ENCODE results near the gene NT5M.
"Not testable (repeated sequence)": the region's sequence is repeated elsewhere in the genome, so short reads cannot be mapped to it uniquely, and the experiment has no call there.

Gene NT5M

DNA sequence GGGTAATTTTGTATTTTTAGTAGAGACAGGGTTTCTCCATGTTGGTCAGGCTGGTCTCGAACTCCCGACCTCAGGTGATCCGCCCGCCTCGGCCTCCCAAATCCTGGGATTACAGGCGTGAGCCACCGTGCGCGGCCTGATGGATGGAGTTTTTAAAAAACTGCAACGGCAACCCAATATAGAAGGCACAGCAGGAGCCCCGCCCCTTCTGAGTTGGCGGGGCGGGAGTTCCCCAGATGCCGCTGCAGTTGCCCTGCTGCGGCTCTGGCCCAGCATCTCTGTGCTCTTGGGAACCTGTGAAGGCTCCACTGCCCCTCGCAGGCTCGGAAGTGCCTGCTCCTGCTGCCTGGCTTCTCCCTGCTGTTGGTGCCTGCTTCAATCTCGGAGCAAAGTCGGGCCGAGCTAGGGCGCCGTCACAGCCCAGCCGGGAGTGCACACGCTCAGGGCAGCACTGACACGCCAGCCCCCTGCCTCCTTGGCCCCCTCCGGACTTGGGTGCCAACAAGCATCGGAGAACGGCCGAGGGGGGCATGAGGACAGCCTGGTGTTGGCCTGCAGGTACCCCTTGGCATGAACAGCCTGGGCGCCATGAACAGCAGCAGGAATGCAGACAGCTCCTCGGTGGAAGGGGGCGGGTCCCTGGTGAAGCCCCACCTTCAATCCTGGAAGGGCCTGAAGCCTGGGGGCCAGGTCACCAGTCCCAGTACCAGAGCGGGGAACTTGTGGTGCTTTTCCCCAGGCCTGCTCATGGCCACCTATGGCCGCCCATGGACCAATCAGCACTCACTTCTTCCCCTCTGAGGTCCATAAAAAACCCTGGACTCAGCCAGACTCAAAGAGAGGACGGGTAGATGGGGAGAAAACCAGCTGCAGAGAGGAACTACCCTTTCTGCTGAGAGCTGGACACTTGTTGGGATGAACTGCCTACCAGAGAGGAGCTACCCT lies 2.3 kb upstream of the NT5M start:
- H3K27ac ChIP-seq (ENCODE audit: low read depth, low read length), result no peak overlapping the region
- H3K9ac ChIP-seq (ENCODE audit: low read length in 5 of 5), result peak overlapping the region in 2 of 5 donors; percentile 44 to 59
- peaks cover 0 to 33% (median 16%) of the 10 kb centered on the region in 5 donors for H3K4me1 ChIP-seq (ENCODE audit: control insufficient read depth in 5 of 5, insufficient read depth in 5 of 5, low read length in 5 of 5)
- no peaks in the 10 kb centered on the region for H3K9me3 ChIP-seq (ENCODE audit: control insufficient read depth in 5 of 5, low read length in 5 of 5)
- peak overlapping the region; percentile 29 to 68 (median 51) for H3K4me3 ChIP-seq (ENCODE audit: low read depth in 1 of 5, low read length in 5 of 5)
- no peaks in the 10 kb centered on the region for H3K36me3 ChIP-seq (ENCODE audit: control insufficient read depth in 5 of 5, insufficient read depth in 5 of 5, low read length in 5 of 5)
- H3K27me3 ChIP-seq (ENCODE audit: control insufficient read depth in 5 of 5, insufficient read depth in 4 of 5, low read length in 5 of 5), result no peaks in the 10 kb centered on the region

GRCh38 chr17:17301659-17302058 lies 1.5 kb upstream of the NT5M start:
- not testable (repeated sequence) for H3K36me3 ChIP-seq (ENCODE audit: control insufficient read depth in 5 of 5, insufficient read depth in 5 of 5, low read length in 5 of 5); H3K9me3 ChIP-seq (ENCODE audit: control insufficient read depth in 5 of 5, low read length in 5 of 5); H3K27ac ChIP-seq (ENCODE audit: low read depth, low read length); H3K27me3 ChIP-seq (ENCODE audit: control insufficient read depth in 5 of 5, insufficient read depth in 4 of 5, low read length in 5 of 5); H3K4me3 ChIP-seq (ENCODE audit: low read depth in 1 of 5, low read length in 5 of 5); H3K9ac ChIP-seq (ENCODE audit: low read length in 5 of 5)
- H3K4me1 ChIP-seq (ENCODE audit: control insufficient read depth in 5 of 5, insufficient read depth in 5 of 5, low read length in 5 of 5), result peaks cover 0 to 33% (median 16%) of the 10 kb centered on the region in 5 donors

GRCh38 chr17:17303847-17304490 lies 796 bp downstream of the NT5M start:
- H3K27me3 ChIP-seq (ENCODE audit: control insufficient read depth in 5 of 5, insufficient read depth in 4 of 5, low read length in 5 of 5), result no peaks in the 10 kb centered on the region
- H3K36me3 ChIP-seq (ENCODE audit: control insufficient read depth in 5 of 5, insufficient read depth in 5 of 5, low read length in 5 of 5), result no peaks in the 10 kb centered on the region
- H3K27ac ChIP-seq (ENCODE audit: low read depth, low read length), result no peak overlapping the region
- H3K9ac ChIP-seq (ENCODE audit: low read length in 5 of 5), result peak overlapping the region in 3 of 5 donors; percentile 40 to 62 (median 61)
- no peaks in the 10 kb centered on the region for H3K9me3 ChIP-seq (ENCODE audit: control insufficient read depth in 5 of 5, low read length in 5 of 5)
- H3K4me3 ChIP-seq (ENCODE audit: low read depth in 1 of 5, low read length in 5 of 5), result peak overlapping the region in 4 of 5 donors; percentile 63 to 65 (median 64)
- peaks cover 0 to 33% (median 16%) of the 10 kb centered on the region in 5 donors for H3K4me1 ChIP-seq (ENCODE audit: control insufficient read depth in 5 of 5, insufficient read depth in 5 of 5, low read length in 5 of 5)

- H3K9ac ChIP-seq (ENCODE audit: low read length in 5 of 5), result no peak overlapping the region
These were observed 1.4 kb downstream of the NT5M start for GRCh38 chr17:17304521-17304985.

DNA sequence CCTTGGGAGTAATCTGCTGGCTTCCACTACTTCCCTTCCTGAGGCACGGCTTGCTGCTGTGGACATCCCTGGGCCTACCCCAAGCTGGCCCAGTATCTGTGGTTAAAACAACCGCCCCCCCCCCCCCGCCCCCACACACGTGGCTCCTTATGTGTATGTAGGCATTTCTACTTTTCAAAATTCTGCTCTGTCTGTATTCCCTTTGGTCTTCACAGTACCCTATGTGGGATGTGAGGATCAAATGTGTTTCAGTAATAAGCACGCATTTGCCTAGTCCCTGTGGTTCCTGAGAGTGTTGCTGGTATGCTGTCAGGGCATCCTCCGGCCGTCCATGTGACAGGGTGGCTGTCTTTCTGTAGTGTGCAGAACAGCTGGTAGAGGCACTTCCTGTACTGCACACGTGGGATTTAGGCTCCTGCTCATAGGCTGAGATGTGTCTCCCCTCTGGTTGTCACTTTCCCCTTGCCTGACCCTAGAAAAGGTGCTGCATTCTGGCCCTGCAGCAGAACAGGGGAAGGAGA lies 2.2 kb downstream of the NT5M start:
- Histone ChIP-seq H3K27ac (ENCODE audit: low read depth, low read length) (no peak overlapping the region), H3K36me3 (ENCODE audit: control insufficient read depth in 5 of 5, insufficient read depth in 5 of 5, low read length in 5 of 5) (no peaks in the 10 kb centered on the region), H3K9ac (ENCODE audit: low read length in 5 of 5) (no peak overlapping the region), H3K4me3 (ENCODE audit: low read depth in 1 of 5, low read length in 5 of 5) (no peak overlapping the region), H3K27me3 (ENCODE audit: control insufficient read depth in 5 of 5, insufficient read depth in 4 of 5, low read length in 5 of 5) (no peaks in the 10 kb centered on the region), H3K4me1 (ENCODE audit: control insufficient read depth in 5 of 5, insufficient read depth in 5 of 5, low read length in 5 of 5) (peaks cover 0 to 32% (median 16%) of the 10 kb centered on the region in 5 donors), H3K9me3 (ENCODE audit: control insufficient read depth in 5 of 5, low read length in 5 of 5) (no peaks in the 10 kb centered on the region)

More at GRCh38 chr17:17304521-17304985, 1.4 kb downstream of the NT5M start:
- Histone ChIP-seq H3K4me3 (ENCODE audit: low read depth in 1 of 5, low read length in 5 of 5) (no peak overlapping the region), H3K27ac (ENCODE audit: low read depth, low read length) (no peak overlapping the region), H3K9me3 (ENCODE audit: control insufficient read depth in 5 of 5, low read length in 5 of 5) (no peaks in the 10 kb centered on the region), H3K27me3 (ENCODE audit: control insufficient read depth in 5 of 5, insufficient read depth in 4 of 5, low read length in 5 of 5) (no peaks in the 10 kb centered on the region), H3K36me3 (ENCODE audit: control insufficient read depth in 5 of 5, insufficient read depth in 5 of 5, low read length in 5 of 5) (no peaks in the 10 kb centered on the region), H3K4me1 (ENCODE audit: control insufficient read depth in 5 of 5, insufficient read depth in 5 of 5, low read length in 5 of 5) (peaks cover 0 to 33% (median 16%) of the 10 kb centered on the region in 5 donors)

GRCh38 chr17:17309356-17309755 lies 6.2 kb downstream of the NT5M start:
- Histone ChIP-seq H3K4me1 (ENCODE audit: control insufficient read depth in 5 of 5, insufficient read depth in 5 of 5, low read length in 5 of 5) (peaks cover 0 to 10% (median 0%) of the 10 kb centered on the region in 5 donors), H3K36me3 (ENCODE audit: control insufficient read depth in 5 of 5, insufficient read depth in 5 of 5, low read length in 5 of 5) (no peaks in the 10 kb centered on the region), H3K9me3 (ENCODE audit: control insufficient read depth in 5 of 5, low read length in 5 of 5) (no peaks in the 10 kb centered on the region), H3K9ac (ENCODE audit: low read length in 5 of 5) (no peak overlapping the region), H3K27ac (ENCODE audit: low read depth, low read length) (no peak overlapping the region), H3K27me3 (ENCODE audit: control insufficient read depth in 5 of 5, insufficient read depth in 4 of 5, low read length in 5 of 5) (no peaks in the 10 kb centered on the region), H3K4me3 (ENCODE audit: low read depth in 1 of 5, low read length in 5 of 5) (no peak overlapping the region)

GRCh38 chr17:17313350-17313991 lies 10.3 kb downstream of the NT5M start:
- no peaks in the 10 kb centered on the region for H3K4me1 ChIP-seq (ENCODE audit: control insufficient read depth in 5 of 5, insufficient read depth in 5 of 5, low read length in 5 of 5)
- H3K36me3 ChIP-seq (ENCODE audit: control insufficient read depth in 5 of 5, insufficient read depth in 5 of 5, low read length in 5 of 5), result no peaks in the 10 kb centered on the region
- no peaks in the 10 kb centered on the region for H3K9me3 ChIP-seq (ENCODE audit: control insufficient read depth in 5 of 5, low read length in 5 of 5)
- no peaks in the 10 kb centered on the region for H3K27me3 ChIP-seq (ENCODE audit: control insufficient read depth in 5 of 5, insufficient read depth in 4 of 5, low read length in 5 of 5)
- H3K27ac ChIP-seq (ENCODE audit: low read depth, low read length), result no peak overlapping the region
- H3K9ac ChIP-seq (ENCODE audit: low read length in 5 of 5), result no peak overlapping the region
- no peak overlapping the region for H3K4me3 ChIP-seq (ENCODE audit: low read depth in 1 of 5, low read length in 5 of 5)

DNA sequence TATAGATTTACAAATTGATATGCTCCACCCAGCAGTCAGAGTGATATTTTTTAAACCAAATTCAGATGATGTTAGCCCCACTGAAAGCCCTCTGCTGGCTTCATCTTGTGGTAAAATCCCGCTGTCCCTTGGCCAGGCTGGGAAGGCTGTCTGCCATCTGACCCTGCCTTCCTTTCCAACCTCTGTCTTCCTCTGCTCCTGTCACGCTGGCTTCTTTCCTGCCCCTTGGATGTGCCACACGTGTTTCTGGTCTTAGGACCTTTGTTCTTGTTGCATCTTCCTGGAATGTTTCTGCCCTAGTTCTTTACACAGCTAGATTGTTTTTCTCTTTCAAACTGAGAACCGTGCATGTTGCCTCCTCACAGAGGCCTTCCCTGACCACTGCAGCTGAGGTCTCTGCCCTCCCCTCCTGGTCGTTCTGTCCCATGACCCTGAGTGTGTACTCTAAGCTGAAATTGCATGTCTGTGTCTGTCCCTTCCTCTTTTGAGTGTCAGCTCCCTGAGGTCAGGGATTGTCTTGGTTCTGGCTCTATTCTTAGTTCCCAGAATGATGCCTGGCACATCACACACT lies 11.4 kb downstream of the NT5M start:
- Histone ChIP-seq H3K4me1 (ENCODE audit: control insufficient read depth in 5 of 5, insufficient read depth in 5 of 5, low read length in 5 of 5) (no peaks in the 10 kb centered on the region), H3K9me3 (ENCODE audit: control insufficient read depth in 5 of 5, low read length in 5 of 5) (no peaks in the 10 kb centered on the region), H3K36me3 (ENCODE audit: control insufficient read depth in 5 of 5, insufficient read depth in 5 of 5, low read length in 5 of 5) (no peaks in the 10 kb centered on the region), H3K27ac (ENCODE audit: low read depth, low read length) (no peak overlapping the region), H3K27me3 (ENCODE audit: control insufficient read depth in 5 of 5, insufficient read depth in 4 of 5, low read length in 5 of 5) (no peaks in the 10 kb centered on the region), H3K4me3 (ENCODE audit: low read depth in 1 of 5, low read length in 5 of 5) (no peak overlapping the region), H3K9ac (ENCODE audit: low read length in 5 of 5) (no peak overlapping the region)

DNA sequence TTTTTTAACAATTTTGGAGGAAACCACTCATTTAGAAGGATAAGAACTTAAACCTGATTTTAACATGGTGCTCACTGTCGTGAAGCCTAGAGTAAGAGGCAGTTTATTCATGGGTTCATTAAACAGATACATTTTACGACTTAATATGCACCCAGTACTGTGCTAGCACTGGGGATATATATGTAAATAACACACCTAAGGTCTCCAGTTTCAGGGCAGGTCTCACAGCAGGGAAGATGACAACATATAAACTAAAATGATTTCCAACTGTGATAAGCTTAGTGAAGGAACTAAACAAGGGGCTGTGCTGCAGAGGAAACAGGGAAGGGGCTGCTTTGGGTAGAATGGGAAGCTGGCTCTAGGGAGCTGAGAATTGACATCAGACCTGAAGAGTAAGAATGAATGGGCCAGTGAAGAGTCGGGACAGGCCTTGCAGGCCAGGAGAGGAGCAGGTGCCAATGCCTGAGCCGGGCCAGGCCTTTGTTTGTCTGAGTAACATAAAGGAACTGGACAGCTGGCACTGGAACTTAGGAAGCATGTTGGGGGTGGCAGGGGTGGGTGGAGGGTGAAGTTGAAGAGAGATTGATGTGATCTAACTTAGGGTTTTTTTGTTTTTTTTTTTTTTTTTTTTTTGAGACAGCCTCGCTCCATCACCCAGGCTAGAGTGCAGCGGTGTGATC lies 12.1 kb downstream of the NT5M start:
- no peaks in the 10 kb centered on the region for H3K9me3 ChIP-seq (ENCODE audit: control insufficient read depth in 5 of 5, low read length in 5 of 5)
- H3K27me3 ChIP-seq (ENCODE audit: control insufficient read depth in 5 of 5, insufficient read depth in 4 of 5, low read length in 5 of 5), result no peaks in the 10 kb centered on the region
- no peak overlapping the region for H3K27ac ChIP-seq (ENCODE audit: low read depth, low read length)
- H3K4me3 ChIP-seq (ENCODE audit: low read depth in 1 of 5, low read length in 5 of 5), result no peak overlapping the region
- H3K36me3 ChIP-seq (ENCODE audit: control insufficient read depth in 5 of 5, insufficient read depth in 5 of 5, low read length in 5 of 5), result no peaks in the 10 kb centered on the region
- H3K4me1 ChIP-seq (ENCODE audit: control insufficient read depth in 5 of 5, insufficient read depth in 5 of 5, low read length in 5 of 5), result no peaks in the 10 kb centered on the region
- no peak overlapping the region for H3K9ac ChIP-seq (ENCODE audit: low read length in 5 of 5)
